Astrocyte of the cerebellum (primary cell): ENCODE measurements around the gene ST3GAL6.

Source experiments
- DNase-seq: peaks from one replicate; pipeline ENCODE4 v3.0.0-alpha.2; 2011; ENCODE audit warnings: low read depth
- H3K4me3 ChIP-seq: 2 replicates; pipeline ENCODE4 v1.5.1; 2011; ENCODE audit warnings: mild to moderate bottlenecking, low read depth, low read length, moderate library complexity
- in situ Hi-C: cut with HindIII; loops from 2 replicates; pipeline ENCODE4 v1.10.0; 2017; ENCODE audit warnings: low sequenced_read_pairs
- TF ChIP-seq, protein P1 (sequence below): IDR thresholded peaks from 2 replicates; pipeline ENCODE4 v1.5.1; 2012; ENCODE audit warnings: low read length, low read depth, moderate library complexity, mild to moderate bottlenecking; ENCODE audit errors: missing control alignments

ST3GAL6 gene

DNA sequence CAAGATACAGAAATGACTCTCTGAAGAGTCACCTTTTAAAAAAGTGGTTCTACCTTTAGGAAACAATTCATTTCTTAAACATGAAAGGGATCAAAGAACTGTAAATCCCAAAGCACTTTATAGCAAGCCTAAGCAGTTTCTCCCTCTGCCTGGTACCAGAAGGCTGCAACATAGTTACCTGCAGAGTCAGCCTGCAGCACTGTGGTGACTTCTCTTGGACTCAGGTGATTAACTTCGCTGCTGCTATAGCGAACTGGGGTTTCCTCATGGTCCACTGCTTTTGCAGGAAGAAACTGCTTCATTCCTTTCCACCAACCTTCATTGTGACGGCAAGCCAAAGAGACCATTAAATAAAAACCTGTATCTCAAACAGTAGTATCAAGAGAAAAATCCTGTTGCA, 37.3 kb downstream of the ST3GAL6 start:
- H3K4me3 ChIP-seq: no peak overlapping the region
- in situ Hi-C loops: no loop called here
- no peak for DNase-seq
- TF ChIP-seq, protein P1, sequence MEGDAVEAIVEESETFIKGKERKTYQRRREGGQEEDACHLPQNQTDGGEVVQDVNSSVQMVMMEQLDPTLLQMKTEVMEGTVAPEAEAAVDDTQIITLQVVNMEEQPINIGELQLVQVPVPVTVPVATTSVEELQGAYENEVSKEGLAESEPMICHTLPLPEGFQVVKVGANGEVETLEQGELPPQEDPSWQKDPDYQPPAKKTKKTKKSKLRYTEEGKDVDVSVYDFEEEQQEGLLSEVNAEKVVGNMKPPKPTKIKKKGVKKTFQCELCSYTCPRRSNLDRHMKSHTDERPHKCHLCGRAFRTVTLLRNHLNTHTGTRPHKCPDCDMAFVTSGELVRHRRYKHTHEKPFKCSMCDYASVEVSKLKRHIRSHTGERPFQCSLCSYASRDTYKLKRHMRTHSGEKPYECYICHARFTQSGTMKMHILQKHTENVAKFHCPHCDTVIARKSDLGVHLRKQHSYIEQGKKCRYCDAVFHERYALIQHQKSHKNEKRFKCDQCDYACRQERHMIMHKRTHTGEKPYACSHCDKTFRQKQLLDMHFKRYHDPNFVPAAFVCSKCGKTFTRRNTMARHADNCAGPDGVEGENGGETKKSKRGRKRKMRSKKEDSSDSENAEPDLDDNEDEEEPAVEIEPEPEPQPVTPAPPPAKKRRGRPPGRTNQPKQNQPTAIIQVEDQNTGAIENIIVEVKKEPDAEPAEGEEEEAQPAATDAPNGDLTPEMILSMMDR: no peak

DNA sequence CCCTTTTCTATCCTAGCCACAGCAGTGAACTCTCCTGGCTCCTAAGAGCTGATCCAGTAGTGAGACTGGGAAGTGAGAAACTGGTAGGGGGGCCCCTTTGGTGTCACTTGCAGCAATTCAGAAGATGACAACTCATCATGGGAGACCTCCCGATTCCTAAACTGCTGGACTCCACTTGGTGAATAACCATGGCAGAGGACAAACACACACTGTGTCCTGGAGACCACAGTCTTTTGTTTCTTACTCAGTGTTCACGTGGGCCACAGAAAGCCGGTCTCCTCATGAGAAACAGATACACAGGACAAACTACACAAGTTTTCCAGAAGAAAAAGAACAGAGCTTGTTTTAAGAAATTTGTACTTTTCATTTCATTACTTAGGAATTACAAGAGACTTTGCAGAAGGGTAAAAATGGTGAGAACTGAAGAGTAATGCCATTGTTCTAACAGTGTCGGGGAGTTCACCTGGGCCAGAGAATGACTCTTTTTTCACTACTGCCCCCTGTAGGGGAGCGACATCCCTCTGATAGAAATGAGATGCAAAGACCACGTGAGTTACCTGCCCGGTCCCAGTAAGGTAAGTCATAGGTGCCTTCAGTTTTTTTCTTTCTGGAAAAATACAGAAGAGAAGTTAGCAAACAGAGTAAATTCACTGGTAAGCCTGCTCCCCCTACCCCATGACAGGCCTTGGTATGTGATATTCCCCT, 38.1 kb downstream of the ST3GAL6 start:
- TF ChIP-seq, protein P1: peak; percentile 30
- DNase-seq: no peak
- H3K4me3 ChIP-seq: no peak overlapping the region
- in situ Hi-C loops: no loop called here

DNA sequence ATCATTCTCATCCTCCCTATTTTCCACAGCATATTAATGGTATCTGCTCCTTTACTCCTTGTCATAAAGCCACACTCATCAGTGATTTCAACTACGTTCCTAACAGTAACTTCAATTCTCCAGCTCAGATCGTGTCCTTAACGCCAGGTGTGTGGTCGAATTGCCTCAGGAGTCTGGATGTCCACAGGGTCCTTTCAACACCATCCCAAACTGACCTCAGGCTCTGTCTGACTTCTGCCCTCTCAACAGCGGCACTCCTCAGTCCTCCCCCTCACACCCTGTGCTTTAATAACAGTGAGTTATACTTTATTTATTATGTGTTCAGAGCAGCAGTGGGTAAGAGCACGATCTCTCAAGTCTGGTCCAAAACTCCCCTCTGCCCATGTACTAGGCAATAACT, 42.4 kb downstream of the ST3GAL6 start:
- TF ChIP-seq, protein P1: no peak
- in situ Hi-C loops: no loop called here
- no peak for DNase-seq
- no peak overlapping the region for H3K4me3 ChIP-seq

DNA sequence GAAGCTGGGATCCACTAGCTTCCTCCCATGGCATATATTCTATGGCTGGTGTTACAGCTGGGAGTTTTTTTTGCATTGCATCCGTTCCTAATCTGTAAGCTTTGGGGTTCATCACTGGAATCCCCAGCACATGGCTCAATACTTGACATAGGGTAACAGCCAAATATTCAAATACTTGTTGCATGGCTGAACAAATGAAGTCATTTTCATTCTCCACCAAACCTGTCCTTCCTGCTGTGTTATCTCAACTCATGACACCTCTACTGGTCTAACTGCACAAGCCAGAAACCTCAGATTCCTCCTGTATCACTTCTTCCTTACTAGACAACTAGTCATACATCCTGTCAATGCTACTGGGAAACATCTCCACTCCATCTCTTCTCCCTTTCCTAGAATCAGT, 43.4 kb downstream of the ST3GAL6 start:
- in situ Hi-C loops: no loop called here
- no peak overlapping the region for H3K4me3 ChIP-seq
- TF ChIP-seq, protein P1: no peak
- no peak for DNase-seq

DNA sequence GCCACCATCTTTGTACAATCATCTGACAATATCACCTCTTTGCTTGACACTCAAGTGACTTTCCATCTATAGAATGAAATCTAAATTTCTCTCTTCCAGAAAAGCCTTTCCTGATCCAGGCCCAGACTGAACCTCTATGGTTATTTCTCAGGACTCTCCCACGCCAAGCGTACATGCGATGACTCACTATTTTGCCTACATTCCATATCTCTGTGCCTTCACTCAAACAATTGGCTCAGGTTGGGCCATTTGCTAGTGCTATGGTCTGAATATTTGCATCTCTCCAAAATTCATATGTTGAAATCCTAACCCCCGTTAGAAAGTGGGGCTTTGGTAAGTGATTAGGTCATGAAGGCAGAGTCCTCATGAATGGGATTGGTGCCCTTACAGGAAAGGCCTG, 43.9 kb downstream of the ST3GAL6 start:
- no peak overlapping the region for H3K4me3 ChIP-seq
- in situ Hi-C loops: no loop called here
- TF ChIP-seq, protein P1: no peak
- DNase-seq: no peak

DNA sequence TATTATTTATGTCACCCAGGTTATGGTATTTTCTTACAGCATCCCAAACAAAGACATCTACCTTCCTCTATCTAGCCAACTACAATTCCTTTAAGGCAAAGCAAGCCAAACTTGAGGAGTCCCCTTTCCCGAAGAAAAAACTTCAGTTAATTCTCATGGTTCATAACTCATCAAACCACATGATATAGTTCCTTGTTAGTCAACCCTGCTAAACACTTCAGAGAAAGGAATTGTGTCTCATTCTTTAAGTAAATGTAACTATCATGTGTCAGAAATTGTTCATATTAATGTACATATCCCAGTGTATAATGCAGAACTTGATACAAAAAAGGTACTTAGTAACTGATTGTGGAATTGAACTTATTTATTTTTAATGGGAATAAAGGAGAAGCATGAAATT, 44.4 kb downstream of the ST3GAL6 start:
- H3K4me3 ChIP-seq: no peak overlapping the region
- in situ Hi-C loops: no loop called here
- TF ChIP-seq, protein P1: no peak
- DNase-seq: no peak
